Measurements from ENCODE around the gene MEGF9. TPM values are rescaled to one million over a fixed set of nuclear protein-coding genes. Genes with fewer than 3 reads are reported as not detected.

The MEGF9 gene
- total and polyA plus RNA-seq, 4 donors, result 29.0 to 61.0 (median 42.8) TPM

DNA sequence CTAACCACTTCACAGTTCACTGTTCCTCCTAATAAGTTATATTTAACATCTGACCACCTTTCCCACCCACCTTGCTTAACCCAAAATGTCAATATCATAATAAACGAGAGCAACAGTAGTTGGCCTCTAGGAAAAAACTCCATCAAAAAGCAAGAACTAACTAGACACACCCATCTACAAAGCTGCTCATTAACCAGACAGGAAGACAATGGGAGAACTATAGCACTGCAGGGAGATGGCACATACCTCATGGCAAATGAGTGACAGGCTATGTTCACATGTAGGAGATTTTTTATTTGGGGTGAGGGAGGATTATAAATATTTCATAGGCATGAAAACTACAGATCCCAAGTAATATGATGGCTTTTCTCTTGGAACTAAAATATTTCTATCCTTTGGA, 110.7 kb downstream of the MEGF9 start:
- Histone ChIP-seq H3K4me3 (ENCODE audit: low read depth, low read length) (no peak overlapping the region), H3K27ac (ENCODE audit: low read depth, low read length) (no peak overlapping the region), H3K36me3 (ENCODE audit: control insufficient read depth, insufficient read depth, low read length) (peaks cover 7% of the 10 kb centered on the region), H3K27me3 (ENCODE audit: control insufficient read depth, insufficient read depth, low read length) (no peaks in the 10 kb centered on the region), H3K9me3 (ENCODE audit: control insufficient read depth, insufficient read depth, low read length) (no peaks in the 10 kb centered on the region), H3K4me1 (ENCODE audit: control insufficient read depth, insufficient read depth, low read length) (no peaks in the 10 kb centered on the region)
- no peak for DNase-seq (ENCODE audit: low read depth in 4 of 6, low spot score in 6 of 6)
- WGBS (ENCODE audit: insufficient coverage), result 100% methylated on average over 1 of the region's 1 CpG

DNA sequence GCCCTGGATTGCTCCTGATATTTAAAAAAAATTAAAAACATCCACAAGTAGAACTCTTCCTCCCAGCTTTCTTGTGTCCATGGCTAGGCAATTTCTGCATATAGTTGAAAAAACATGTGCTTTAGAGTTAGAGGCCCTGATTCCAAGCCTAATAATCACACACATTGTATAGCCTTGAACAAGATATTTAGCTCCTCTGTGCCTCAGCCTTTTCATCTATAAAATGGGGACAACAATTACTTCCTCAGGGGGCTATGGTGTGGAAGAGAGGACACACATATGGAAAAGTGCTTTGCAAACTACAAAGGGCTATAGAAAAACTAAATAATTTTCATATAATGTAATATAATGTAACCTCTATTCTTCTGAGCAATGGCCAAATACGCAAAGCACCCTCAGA, 111.3 kb downstream of the MEGF9 start:
- H3K4me1 ChIP-seq (ENCODE audit: control insufficient read depth, insufficient read depth, low read length), result no peaks in the 10 kb centered on the region
- no peak overlapping the region for H3K27ac ChIP-seq (ENCODE audit: low read depth, low read length)
- H3K9me3 ChIP-seq (ENCODE audit: control insufficient read depth, insufficient read depth, low read length), result no peaks in the 10 kb centered on the region
- H3K27me3 ChIP-seq (ENCODE audit: control insufficient read depth, insufficient read depth, low read length), result no peaks in the 10 kb centered on the region
- H3K4me3 ChIP-seq (ENCODE audit: low read depth, low read length), result no peak overlapping the region
- DNase-seq (ENCODE audit: low read depth in 4 of 6, low spot score in 6 of 6), result no peak
- no CpG with 5 or more reads among the region's 1 CpG for WGBS (ENCODE audit: insufficient coverage)
- peaks cover 7% of the 10 kb centered on the region for H3K36me3 ChIP-seq (ENCODE audit: control insufficient read depth, insufficient read depth, low read length)

DNA sequence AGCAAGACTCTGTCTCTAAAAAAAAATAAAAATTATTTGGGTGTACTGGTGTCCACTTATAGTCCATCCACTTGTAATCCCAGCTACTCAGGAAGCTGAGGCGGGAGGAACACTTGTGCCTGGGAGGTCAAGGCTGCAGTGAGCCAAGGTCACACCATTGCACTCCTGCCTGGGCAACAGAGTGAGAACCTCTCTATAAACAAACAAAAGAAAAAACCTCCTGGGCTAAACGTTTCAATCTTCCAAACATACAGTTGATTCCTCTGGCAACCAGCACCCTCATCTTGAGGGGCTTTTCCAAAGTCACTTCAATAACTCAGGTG, 120.4 kb downstream of the MEGF9 start:
- H3K9me3 ChIP-seq (ENCODE audit: control insufficient read depth, insufficient read depth, low read length), result no peaks in the 10 kb centered on the region
- H3K4me3 ChIP-seq (ENCODE audit: low read depth, low read length), result no peak overlapping the region
- H3K27ac ChIP-seq (ENCODE audit: low read depth, low read length), result no peak overlapping the region
- 52% methylated on average over 2 of the region's 2 CpGs for WGBS (ENCODE audit: insufficient coverage)
- H3K36me3 ChIP-seq (ENCODE audit: control insufficient read depth, insufficient read depth, low read length), result peaks cover 2% of the 10 kb centered on the region
- no peaks in the 10 kb centered on the region for H3K4me1 ChIP-seq (ENCODE audit: control insufficient read depth, insufficient read depth, low read length)
- H3K27me3 ChIP-seq (ENCODE audit: control insufficient read depth, insufficient read depth, low read length), result no peaks in the 10 kb centered on the region
- no peak for DNase-seq (ENCODE audit: low read depth in 4 of 6, low spot score in 6 of 6)

DNA sequence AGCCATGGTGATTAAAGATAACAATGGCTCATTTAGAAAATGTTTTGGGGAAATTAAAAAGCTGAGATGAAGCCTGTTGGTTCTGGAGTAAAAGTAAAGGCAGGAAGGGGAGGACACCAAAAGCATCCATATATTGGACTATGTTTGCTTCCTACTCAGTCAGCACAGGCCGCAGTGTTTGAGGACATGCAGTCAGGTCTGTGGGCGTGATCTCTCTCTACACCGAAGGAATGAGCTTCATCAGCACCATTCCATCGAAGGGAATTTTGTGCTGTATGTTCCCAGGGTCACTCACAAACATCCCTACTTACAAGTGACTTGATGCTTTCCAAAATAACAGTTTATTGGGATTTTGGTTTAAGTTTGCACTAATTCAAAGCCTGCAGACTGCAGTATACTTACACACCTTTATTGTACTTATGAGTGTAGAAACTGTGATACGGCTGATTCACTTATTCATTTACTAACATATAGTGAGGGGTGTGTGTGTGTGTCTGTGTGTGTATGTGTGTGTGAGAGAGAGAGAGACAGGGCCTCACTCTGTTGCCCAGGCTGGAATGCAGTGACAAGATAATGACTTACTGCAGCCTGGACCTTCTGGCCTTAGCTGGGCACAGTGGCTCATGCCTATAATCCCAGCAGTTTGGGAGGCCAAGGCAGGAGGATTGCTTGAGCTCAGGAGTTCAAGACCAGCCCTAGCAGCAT, 120.9 kb downstream of the MEGF9 start:
- Histone ChIP-seq H3K27ac (ENCODE audit: low read depth, low read length) (no peak overlapping the region), H3K4me1 (ENCODE audit: control insufficient read depth, insufficient read depth, low read length) (no peaks in the 10 kb centered on the region), H3K4me3 (ENCODE audit: low read depth, low read length) (no peak overlapping the region), H3K36me3 (ENCODE audit: control insufficient read depth, insufficient read depth, low read length) (peaks cover 2% of the 10 kb centered on the region), H3K9me3 (ENCODE audit: control insufficient read depth, insufficient read depth, low read length) (no peaks in the 10 kb centered on the region), H3K27me3 (ENCODE audit: control insufficient read depth, insufficient read depth, low read length) (no peaks in the 10 kb centered on the region)
- 83% methylated on average over 3 of the region's 5 CpGs for WGBS (ENCODE audit: insufficient coverage)
- DNase-seq (ENCODE audit: low read depth in 4 of 6, low spot score in 6 of 6), result peak in 1 of 6 donors; percentile 58

DNA sequence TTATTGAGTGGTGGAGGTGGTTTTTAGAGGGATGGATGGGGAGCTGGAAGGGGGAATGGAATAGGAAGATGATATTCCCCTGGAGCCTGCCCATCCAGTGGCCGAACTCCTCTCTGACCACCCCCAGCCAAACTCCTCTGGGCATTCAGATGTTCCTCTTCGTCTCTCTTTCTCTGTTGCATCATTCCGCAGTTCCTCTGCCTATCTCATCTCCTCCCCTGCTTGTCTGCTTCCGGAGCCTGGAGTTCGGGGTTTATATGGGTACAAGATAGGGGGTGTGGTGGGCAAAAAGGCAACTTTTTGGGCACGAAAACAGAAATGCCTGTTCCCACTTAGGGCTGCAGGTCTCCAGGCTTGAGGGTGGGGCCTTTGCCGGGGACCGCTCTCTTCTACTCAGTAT, 122.1 kb downstream of the MEGF9 start:
- no peaks in the 10 kb centered on the region for H3K9me3 ChIP-seq (ENCODE audit: control insufficient read depth, insufficient read depth, low read length)
- H3K4me3 ChIP-seq (ENCODE audit: low read depth, low read length), result no peak overlapping the region
- DNase-seq (ENCODE audit: low read depth in 4 of 6, low spot score in 6 of 6), result no peak
- no peaks in the 10 kb centered on the region for H3K4me1 ChIP-seq (ENCODE audit: control insufficient read depth, insufficient read depth, low read length)
- peaks cover 2% of the 10 kb centered on the region for H3K36me3 ChIP-seq (ENCODE audit: control insufficient read depth, insufficient read depth, low read length)
- no CpG with 5 or more reads among the region's 8 CpGs for WGBS (ENCODE audit: insufficient coverage)
- H3K27me3 ChIP-seq (ENCODE audit: control insufficient read depth, insufficient read depth, low read length), result no peaks in the 10 kb centered on the region
- H3K27ac ChIP-seq (ENCODE audit: low read depth, low read length), result no peak overlapping the region

DNA sequence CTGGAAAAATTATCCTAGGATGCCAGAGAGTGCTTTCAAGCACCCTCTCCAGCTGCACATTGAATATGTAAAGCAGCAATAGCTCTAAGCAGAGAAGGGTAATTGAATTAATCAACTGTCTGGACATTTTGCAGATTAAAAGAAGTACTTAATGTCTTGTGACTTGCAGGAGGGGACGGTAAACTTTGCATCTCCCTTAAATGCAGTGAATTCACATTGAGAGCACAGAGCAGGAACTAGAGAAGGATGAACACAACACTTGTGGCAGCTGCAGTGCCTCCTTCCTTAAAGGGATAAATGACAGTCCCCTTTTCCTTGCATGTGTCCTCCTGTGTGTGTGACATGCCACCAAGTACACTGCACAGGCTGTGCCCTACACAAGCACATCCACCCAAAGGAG, 126.9 kb downstream of the MEGF9 start:
- peaks cover 11% of the 10 kb centered on the region for H3K4me1 ChIP-seq (ENCODE audit: control insufficient read depth, insufficient read depth, low read length)
- H3K4me3 ChIP-seq (ENCODE audit: low read depth, low read length), result no peak overlapping the region
- H3K9me3 ChIP-seq (ENCODE audit: control insufficient read depth, insufficient read depth, low read length), result no peaks in the 10 kb centered on the region
- DNase-seq (ENCODE audit: low read depth in 4 of 6, low spot score in 6 of 6), result peak in 2 of 6 donors; percentile 32 to 54
- no CpG with 5 or more reads among the region's 1 CpG for WGBS (ENCODE audit: insufficient coverage)
- no peak overlapping the region for H3K27ac ChIP-seq (ENCODE audit: low read depth, low read length)
- no peaks in the 10 kb centered on the region for H3K27me3 ChIP-seq (ENCODE audit: control insufficient read depth, insufficient read depth, low read length)
- no peaks in the 10 kb centered on the region for H3K36me3 ChIP-seq (ENCODE audit: control insufficient read depth, insufficient read depth, low read length)

DNA sequence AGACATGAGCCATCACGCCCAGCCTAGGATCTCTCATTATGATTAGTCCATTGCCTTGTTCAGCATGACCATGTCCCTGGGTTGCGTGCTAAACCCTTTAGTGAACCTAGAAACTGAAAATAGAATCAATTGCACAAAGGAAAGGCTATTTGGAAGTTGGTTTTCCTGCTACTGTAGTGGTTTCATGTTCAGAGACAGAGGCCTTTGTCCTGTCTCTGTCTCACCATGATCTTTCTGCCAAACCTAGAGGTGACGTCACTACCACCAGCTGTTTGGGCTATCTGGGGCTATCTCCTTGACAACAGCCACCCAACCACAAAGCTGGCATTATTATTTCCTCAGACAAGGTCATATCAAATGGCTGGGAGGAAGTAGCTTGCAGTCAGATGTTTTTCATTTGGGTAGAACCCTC, 130.3 kb downstream of the MEGF9 start:
- Histone ChIP-seq H3K9me3 (ENCODE audit: control insufficient read depth, insufficient read depth, low read length) (no peaks in the 10 kb centered on the region), H3K36me3 (ENCODE audit: control insufficient read depth, insufficient read depth, low read length) (no peaks in the 10 kb centered on the region), H3K4me1 (ENCODE audit: control insufficient read depth, insufficient read depth, low read length) (peaks cover 14% of the 10 kb centered on the region), H3K4me3 (ENCODE audit: low read depth, low read length) (no peak overlapping the region), H3K27me3 (ENCODE audit: control insufficient read depth, insufficient read depth, low read length) (no peaks in the 10 kb centered on the region), H3K27ac (ENCODE audit: low read depth, low read length) (peak overlapping the region; percentile 84)
- peak in 4 of 6 donors; percentile 47 to 86 (median 66) for DNase-seq (ENCODE audit: low read depth in 4 of 6, low spot score in 6 of 6)
- WGBS (ENCODE audit: insufficient coverage), result 22% methylated on average over 1 of the region's 3 CpGs

DNA sequence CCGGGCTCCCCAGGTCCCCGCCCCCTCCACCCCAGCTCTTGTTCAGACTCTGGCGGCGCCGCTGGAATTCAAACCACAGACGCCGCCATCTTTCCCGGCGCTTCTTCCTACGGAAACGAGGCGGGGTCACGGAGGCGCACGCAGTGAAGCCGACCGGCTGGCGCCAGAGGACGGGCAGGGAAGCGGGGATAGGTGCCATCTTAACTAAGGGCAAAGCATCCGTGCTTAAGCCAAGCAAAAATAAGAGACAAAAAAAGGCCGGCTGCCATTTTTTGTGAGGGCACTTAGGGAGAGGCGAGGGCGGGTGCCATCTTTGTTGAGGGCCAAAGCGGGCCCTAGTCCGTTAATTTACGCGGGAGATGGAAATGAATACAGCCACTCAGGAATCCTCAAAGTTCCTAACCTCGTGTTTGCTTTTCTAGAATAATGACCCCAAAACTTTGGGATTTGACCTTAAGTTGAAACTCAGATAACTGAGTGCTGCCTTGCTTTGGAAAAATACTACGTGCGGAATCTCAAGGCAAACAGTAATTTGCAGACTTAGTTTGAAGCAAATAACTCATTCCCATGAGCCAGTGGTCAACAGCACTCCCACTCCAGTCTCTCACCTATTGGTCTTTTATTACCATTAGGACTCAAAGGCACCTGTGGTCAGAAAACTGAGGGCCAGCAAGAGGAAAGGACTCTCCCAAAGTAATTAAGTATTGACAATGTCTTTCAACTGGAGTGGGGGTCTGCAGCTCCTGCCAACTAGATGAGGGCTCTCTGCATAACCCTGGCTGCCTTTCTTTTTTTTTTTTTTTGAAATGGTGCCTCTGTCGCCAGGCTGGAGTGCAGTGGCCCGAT, 134.0 kb downstream of the MEGF9 start, which contains the start of gene CDK5RAP2:
Gene CDK5RAP2 (minus strand): TSS at position 117 of the 846 bp plus-strand sequence. CDS start 189 bp downstream, outside the sequence.
- Histone ChIP-seq H3K4me3 (ENCODE audit: low read depth, low read length) (peak within 1 kb of the TSS; percentile 83), H3K27ac (ENCODE audit: low read depth, low read length) (peak within 1 kb of the TSS; percentile 29), H3K36me3 (ENCODE audit: control insufficient read depth, insufficient read depth, low read length) (peaks cover 4% of the 10 kb centered on the region), H3K4me1 (ENCODE audit: control insufficient read depth, insufficient read depth, low read length) (peaks cover 20% of the 10 kb centered on the region), H3K9me3 (ENCODE audit: control insufficient read depth, insufficient read depth, low read length) (no peaks in the 10 kb centered on the region), H3K27me3 (ENCODE audit: control insufficient read depth, insufficient read depth, low read length) (no peaks in the 10 kb centered on the region)
- 6% methylated on average over 31 of the region's 33 CpGs for WGBS (ENCODE audit: insufficient coverage)
- peak; percentile 88 to 99 (median 94) for DNase-seq (ENCODE audit: low read depth in 4 of 6, low spot score in 6 of 6)

DNA sequence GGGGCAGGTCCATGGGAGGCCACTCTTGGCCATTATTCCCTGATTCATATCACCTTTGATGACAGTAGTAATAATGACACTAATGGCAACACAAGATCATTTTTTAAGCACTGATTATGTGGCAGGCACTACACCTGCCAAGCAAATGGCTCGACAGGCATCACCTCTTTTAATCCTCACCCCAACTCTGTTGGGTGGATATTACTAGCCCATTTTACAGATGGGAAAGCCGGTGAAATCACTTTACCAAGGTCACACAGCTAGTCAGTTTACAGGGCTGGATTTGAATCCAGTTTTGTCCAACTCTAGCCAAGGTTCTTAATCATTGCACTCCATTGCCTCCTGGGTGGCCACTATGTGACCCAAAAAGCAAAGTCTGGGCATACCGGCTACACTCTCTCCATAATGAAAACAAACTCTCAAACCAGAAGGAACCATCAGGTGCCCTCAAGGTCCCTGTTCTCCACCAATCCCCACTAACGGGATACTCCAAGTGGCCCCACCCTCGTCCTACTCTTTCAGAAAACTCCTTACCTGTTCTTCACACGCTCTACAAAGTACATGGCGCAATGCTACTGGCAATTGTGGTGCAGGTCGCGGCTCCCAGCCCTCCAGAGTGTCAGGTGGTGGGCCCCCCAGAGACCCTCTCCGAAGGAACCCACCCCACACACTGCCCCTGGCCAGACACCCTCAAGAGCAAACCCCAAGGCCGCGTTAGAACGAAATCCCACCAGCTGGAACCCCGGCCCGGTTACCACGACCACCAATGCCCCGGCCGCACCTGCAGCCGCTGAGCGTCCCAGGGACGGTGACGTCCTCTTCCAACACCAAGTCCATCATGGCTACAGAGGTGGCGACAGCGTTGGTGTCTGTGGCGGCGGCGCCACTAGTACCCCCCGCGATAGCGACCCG, 134.9 kb downstream of the MEGF9 start:
- peak in 1 of 6 donors; percentile 9 for DNase-seq (ENCODE audit: low read depth in 4 of 6, low spot score in 6 of 6)
- H3K27me3 ChIP-seq (ENCODE audit: control insufficient read depth, insufficient read depth, low read length), result no peaks in the 10 kb centered on the region
- H3K9me3 ChIP-seq (ENCODE audit: control insufficient read depth, insufficient read depth, low read length), result no peaks in the 10 kb centered on the region
- H3K36me3 ChIP-seq (ENCODE audit: control insufficient read depth, insufficient read depth, low read length), result peaks cover 4% of the 10 kb centered on the region
- H3K27ac ChIP-seq (ENCODE audit: low read depth, low read length), result peak overlapping the region; percentile 25
- H3K4me1 ChIP-seq (ENCODE audit: control insufficient read depth, insufficient read depth, low read length), result peaks cover 21% of the 10 kb centered on the region
- H3K4me3 ChIP-seq (ENCODE audit: low read depth, low read length), result peak overlapping the region; percentile 83
- 7% methylated on average over 31 of the region's 31 CpGs for WGBS (ENCODE audit: insufficient coverage)

Data from spinal cord (tissue), 10 donors.